GM19043 (cell line): ENCODE data around the gene PFN4.
"Not testable (repeated sequence)": the region's sequence is repeated elsewhere in the genome, so short reads cannot be mapped to it uniquely, and the experiment has no call there.

Experiments used
- ATAC-seq: cut with Tn5 transposase; IDR thresholded peaks from one replicate; pipeline ENCODE4 v1.9.1; 2021; ENCODE audit warnings: low read depth; ENCODE audit not compliant: unreplicated experiment

Gene PFN4

GRCh38 chr2:24115057-24115456 is 8.1 kb downstream of the PFN4 start:
- ATAC-seq = no peak

DNA sequence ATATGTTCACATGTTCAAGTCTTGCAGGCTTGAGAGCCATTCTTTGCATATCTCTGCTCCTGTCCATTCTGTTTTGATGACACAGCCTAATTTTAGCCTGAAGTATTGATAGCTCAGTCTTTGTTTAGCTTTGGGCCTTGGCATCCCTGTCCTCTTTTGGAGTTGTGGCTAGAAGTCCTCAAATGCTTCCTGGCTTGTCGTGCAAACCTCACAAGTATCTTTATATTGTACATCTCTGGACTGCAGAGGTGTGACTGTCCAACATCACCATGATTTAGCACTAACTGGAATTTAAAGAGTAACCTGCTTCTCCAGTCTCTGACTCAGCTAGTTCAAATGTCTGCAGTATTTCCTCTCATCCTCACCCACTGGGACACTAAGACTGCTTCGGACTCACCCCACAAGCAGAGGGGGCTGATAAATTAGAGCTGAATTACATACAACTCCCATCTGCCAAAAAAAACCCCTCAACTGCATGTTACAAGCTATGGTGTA is 11.7 kb downstream of the PFN4 start:
- no peak for ATAC-seq

DNA sequence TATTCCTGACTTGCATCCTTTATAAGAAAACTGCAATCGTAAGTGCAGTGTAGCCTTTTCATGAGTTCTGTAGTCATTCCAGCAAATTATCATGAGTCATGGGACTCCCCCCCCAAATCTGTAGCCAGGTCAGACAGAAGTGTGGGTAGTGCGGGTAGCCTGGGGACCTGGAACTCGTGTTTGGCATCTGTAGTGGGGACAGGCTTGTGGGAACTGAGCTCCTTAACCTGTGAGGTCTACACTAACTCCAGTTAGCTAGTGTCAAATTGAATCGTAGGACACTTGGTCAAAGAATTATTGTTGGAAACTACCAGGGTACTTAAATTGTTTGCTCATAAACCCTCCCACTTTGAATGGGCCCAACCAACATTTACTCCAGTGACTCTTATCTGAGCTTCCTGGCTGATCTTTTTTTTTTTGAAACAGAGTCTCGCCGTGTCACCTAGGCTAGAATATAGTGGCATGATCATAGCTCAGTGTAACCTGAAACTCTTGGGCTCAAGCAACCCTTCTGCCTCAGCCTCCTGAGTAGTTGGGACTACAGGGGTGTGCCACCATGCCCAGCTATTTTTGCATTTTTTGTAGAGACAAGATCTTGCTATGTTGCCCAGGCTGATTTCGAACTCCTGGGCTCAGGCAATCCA is 12.4 kb downstream of the PFN4 start:
- no peak for ATAC-seq

GRCh38 chr2:24109431-24109830 is 13.7 kb downstream of the PFN4 start:
- not testable (repeated sequence) for ATAC-seq

DNA sequence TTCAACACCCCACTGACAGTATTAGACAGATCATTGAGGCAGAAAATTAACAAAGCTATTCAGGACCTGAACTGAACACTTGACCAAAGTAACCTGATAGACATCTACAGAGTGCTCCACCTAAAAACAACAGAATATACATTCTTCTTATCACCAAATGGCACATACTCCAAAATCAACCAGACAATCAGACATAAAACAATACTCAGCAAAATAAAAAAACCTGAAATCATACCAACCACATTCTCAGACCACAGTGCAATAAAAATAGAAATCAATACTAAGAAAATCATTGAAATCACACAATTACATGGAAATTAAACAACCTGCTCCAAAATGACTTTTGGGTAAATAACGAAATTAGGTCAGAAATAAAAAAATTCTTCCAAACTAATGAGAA is 15.8 kb downstream of the PFN4 start:
- ATAC-seq = no peak

DNA sequence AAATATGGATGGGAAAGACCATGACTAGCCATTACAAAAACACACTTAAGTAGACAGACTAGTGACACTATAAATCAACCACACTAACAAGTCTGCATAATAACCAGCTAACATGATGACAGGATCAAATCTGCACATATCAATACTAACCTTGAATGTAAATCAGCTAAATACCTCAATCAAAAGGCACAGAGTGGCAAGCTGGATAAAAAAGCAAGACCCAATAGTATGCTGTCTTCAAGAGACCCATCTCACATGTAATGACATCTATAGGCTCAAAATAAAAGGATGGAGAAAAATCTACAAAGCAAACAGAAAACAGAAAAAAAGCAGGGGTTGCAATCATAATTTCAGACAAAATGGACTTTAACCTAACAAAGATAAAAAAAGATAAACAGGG is 16.3 kb downstream of the PFN4 start:
- no peak for ATAC-seq

- no peak for ATAC-seq
These were observed 17.3 kb downstream of the PFN4 start for GRCh38 chr2:24105816-24106215.

DNA sequence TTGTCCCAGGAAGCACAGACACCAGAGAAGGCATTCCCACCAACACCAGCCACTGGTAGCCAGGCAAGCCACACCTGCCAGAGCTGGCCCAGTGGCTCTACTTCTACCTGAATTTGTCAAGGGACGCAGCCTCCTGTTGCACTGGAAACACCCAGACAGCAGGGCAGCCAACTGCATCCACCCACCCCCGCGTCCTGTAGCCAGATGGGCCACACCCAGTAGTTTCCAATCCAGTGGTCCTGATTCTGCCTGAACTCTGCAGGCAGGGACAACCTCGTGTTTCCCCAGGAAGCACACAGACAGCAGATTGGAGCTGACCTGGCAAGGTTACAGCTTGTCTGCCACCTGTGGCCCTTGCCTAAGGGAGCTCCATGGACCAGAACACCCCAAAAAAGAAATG is 18.2 kb downstream of the PFN4 start:
- ATAC-seq = no peak

DNA sequence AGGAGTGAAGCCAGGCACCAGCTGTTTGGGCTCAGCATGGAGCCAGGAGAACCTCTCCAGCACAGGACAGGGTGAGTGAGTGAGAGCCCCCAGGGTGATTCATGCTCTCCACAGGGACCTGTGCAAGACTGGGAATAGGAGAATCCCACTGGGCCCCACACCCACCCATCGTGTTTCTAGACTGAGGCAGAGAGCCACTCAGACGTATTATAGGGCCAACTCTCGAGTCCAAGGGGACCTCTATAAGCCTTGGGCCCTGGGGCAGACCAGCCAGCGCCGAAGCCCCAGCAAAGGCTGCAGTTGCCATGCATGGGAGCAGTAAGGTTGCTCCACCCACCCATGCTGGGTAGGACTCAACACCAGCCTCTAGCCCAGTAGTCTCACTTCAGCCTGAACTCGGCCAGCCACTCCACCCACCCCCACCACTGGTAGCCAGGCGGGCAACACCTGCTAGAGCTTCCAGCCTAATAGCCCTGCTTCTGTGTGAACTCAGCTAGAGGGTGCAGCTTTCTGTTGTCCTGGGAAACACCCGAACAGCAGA is 19.0 kb downstream of the PFN4 start:
- ATAC-seq = no peak

GRCh38 chr2:24102677-24103076 is 20.5 kb downstream of the PFN4 start:
- no peak for ATAC-seq

DNA sequence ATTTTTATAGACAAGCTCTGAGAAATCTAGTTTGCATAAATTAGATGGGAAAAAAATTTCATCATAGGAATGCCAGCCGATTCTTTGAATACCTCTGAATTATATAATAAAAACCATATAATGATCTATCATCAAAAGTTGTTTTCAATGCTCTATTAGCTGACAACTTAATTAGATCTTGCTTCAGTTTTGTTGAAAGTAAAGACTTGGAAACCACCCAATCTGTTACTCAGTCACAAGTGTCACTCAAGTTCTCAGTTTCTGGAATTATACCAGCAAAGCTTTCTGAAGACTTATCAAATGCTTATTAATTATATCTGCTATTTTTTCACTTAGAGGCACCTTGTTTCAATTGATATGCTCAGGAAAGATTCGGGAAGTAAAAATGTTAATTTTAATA is 21.1 kb downstream of the PFN4 start:
- no peak for ATAC-seq

DNA sequence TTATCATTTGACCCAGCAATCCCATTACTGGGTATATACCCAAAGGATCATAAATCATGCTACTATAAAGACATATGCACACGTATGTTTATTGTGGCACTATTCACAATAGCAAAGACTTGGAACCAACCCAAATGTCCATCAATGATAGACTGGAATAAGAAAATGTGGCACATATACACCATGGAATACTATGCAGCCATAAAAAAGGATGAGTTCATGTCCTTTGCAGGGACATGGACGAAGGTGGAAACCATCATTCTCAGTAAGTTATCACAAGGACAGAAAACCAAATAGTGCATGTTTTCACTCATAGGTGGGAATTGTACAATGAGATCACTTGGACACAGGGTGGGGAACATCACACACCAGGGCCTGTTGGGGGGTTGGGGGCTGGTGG is 22.4 kb downstream of the PFN4 start:
- not testable (repeated sequence) for ATAC-seq

GRCh38 chr2:24095171-24095677 is 27.9 kb downstream of the PFN4 start:
- ATAC-seq = not testable (repeated sequence)

GRCh38 chr2:24093270-24093669 is 29.9 kb downstream of the PFN4 start:
- ATAC-seq = not testable (repeated sequence)

- ATAC-seq = no peak
These were observed 34.2 kb downstream of the PFN4 start for GRCh38 chr2:24088821-24089359.

DNA sequence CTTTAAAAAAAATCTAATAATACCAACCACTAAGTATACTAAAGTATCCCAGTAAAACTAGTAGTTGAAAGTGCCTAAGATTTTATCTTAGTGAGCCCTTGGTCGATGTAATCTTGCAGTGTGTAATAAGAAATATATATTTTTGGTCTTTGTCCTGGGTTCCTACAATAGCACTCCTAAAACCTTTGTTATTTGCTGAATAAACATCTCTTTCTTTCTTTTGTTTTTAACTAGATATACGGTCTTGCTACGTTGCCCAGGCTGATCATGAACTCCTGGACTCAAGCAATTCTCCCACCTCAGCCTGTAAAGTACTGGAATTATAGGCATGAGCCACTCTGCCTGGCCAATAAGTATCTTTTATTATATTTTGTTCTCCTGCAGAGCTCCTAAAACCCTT is 36.1 kb downstream of the PFN4 start:
- ATAC-seq = no peak

- ATAC-seq = no peak
These were observed 36.9 kb downstream of the PFN4 start for GRCh38 chr2:24086241-24086640.

GRCh38 chr2:24085200-24085489 is 38.0 kb downstream of the PFN4 start:
- ATAC-seq = no peak

GRCh38 chr2:24084386-24085199 is 38.5 kb downstream of the PFN4 start, which contains the start of gene TP53I3:
TSS of gene TP53I3 (minus strand) at chr2:24084834. CDS start at chr2:24084326, 508 bp downstream.
- peak; percentile 75 for ATAC-seq

GRCh38 chr2:24083567-24084385 is 39.4 kb downstream of the PFN4 start:
- peak; percentile 83 for ATAC-seq
